GM12878 (cell line): ENCODE measurements around the gene ACSS1. TPM values are rescaled to one million over a fixed set of nuclear protein-coding genes. Genes with fewer than 3 reads are reported as not detected.

Experiments used
- ATAC-seq: fragments of 200-7000 bp; cut with Tn5 transposase; 3 replicates; pipeline ENCODE4 v1.9.1; 2020; ENCODE audit warnings: mild to moderate bottlenecking, moderate library complexity
- BruUV-seq: library from RNA; stranded (reverse); fragments of 400-500 nt; replicated peaks from 2 replicates; lab custom pipeline; 2021; lab: Mats Ljungman, UMichigan
- CTCF ChIA-PET: fragments of 300-600 bp; sonication (Branson Sonifier 250); formaldehyde crosslinking; extraction: SDS; loops from one replicate; lab custom pipeline; 2021; ENCODE audit warnings: inconsistent platforms; lab: Yijun Ruan, JAX
- POLR2A ChIA-PET: fragments of 350-600 bp; formaldehyde crosslinking; extraction: SDS; loops from one replicate; lab custom pipeline; 2021; ENCODE audit warnings: inconsistent platforms; lab: Charles Lee
- RAD21 ChIA-PET: fragments of 300-600 bp; sonication (Branson Sonifier 250); formaldehyde crosslinking; loops from one replicate; lab custom pipeline; 2023; ENCODE audit warnings: antibody characterized with exemption; ENCODE audit not compliant: unreplicated experiment; lab: Charles Lee
- SMC1A ChIA-PET: fragments of 300-600 bp; sonication (Branson Sonifier 250); formaldehyde crosslinking; loops from one replicate; lab custom pipeline; 2023; ENCODE audit not compliant: unreplicated experiment, uncharacterized antibody; lab: Charles Lee
- DNase-seq: peaks from one replicate; pipeline ENCODE4 v3.0.0-alpha.2; 2011; ENCODE audit warnings: low read depth, low spot score
- FAIRE-seq: peaks from 3 replicates; lab custom pipeline; 2011; peaks lifted over from hg19 to GRCh38; lab: Jason Lieb, UNC
- H2AFZ ChIP-seq: 2 replicates; pipeline ENCODE4 v1.6.0; 2011; ENCODE audit warnings: low read depth, low read length, control low read depth; ENCODE audit not compliant: control insufficient read depth
- H3K27ac ChIP-seq: 2 replicates; pipeline ENCODE4 v1.5.1; 2011; ENCODE audit warnings: control low read depth; ENCODE audit not compliant: control insufficient read depth, insufficient read depth
- H3K27me3 ChIP-seq, 2 experiments: replicated peaks in 1 of 2; 2 replicates each; pipeline versions ENCODE4 v1.6.0 to v1.6.1; 2011; ENCODE audit warnings: low read length in 1 of 2; ENCODE audit not compliant: control insufficient read depth in 2 of 2, insufficient read depth in 2 of 2
- H3K36me3 ChIP-seq, 2 experiments: 2 replicates each; pipeline ENCODE4 v1.5.1; 2011; ENCODE audit warnings: low read length in 1 of 2; ENCODE audit not compliant: control insufficient read depth in 2 of 2, insufficient read depth in 2 of 2
- H3K4me1 ChIP-seq: 2 replicates; pipeline ENCODE4 v1.6.1; 2011; ENCODE audit warnings: mild to moderate bottlenecking, low read length, moderate library complexity, mixed read lengths; ENCODE audit not compliant: control insufficient read depth, insufficient read depth
- H3K4me2 ChIP-seq: 2 replicates; pipeline ENCODE4 v1.6.0; 2011; ENCODE audit warnings: control low read depth; ENCODE audit not compliant: control insufficient read depth, insufficient read depth
- H3K4me3 ChIP-seq: fragments of 200-600 bp; sonication (generic); 2 replicates; pipeline ENCODE4 v1.5.1; 2016
- H3K79me2 ChIP-seq: 2 replicates; pipeline ENCODE4 v1.6.0; 2011; ENCODE audit warnings: low read length; ENCODE audit not compliant: control insufficient read depth, insufficient read depth
- H3K9ac ChIP-seq: 2 replicates; pipeline ENCODE4 v1.8.0; 2011; ENCODE audit warnings: low read length, control low read depth, mixed read lengths; ENCODE audit not compliant: control insufficient read depth, insufficient read depth
- H3K9me3 ChIP-seq: replicated peaks from 3 replicates; pipeline ENCODE4 v1.5.1; 2011; ENCODE audit warnings: mild to moderate bottlenecking, low read length; ENCODE audit not compliant: control insufficient read depth, insufficient read depth
- H4K20me1 ChIP-seq: 2 replicates; pipeline ENCODE4 v1.6.0; 2011; ENCODE audit not compliant: control insufficient read depth, insufficient read depth
- ASH2L ChIP-seq: fragments of 300-600, 200-600 bp; sonication (generic); IDR thresholded peaks from 2 replicates; pipeline ENCODE4 v1.6.1; 2017; ENCODE audit warnings: low read depth, mild to moderate bottlenecking, borderline replicate concordance
- CHD1 ChIP-seq: IDR thresholded peaks from 2 replicates; pipeline ENCODE4 v1.6.1; 2012; ENCODE audit warnings: low read depth, low read length, improper control_type of control experiment
- IKZF1 ChIP-seq: fragments of 450-650 bp; conservative IDR thresholded peaks from 2 replicates; pipeline ENCODE4 v1.6.1; 2017; ENCODE audit warnings: antibody characterized with exemption, mild to moderate bottlenecking
- KLF5 ChIP-seq: fragments of 450-650 bp; IDR thresholded peaks from 2 replicates; pipeline ENCODE4 v1.6.1; 2014; ENCODE audit warnings: mild to moderate bottlenecking; ENCODE audit not compliant: partially characterized antibody
- PAX5 ChIP-seq: IDR thresholded peaks from 2 replicates; pipeline ENCODE4 v1.6.1; 2011; ENCODE audit warnings: low read depth, low read length, borderline replicate concordance
- RAD51 ChIP-seq: fragments of 450-650 bp; IDR thresholded peaks from 2 replicates; pipeline ENCODE4 v1.6.1; 2016; ENCODE audit warnings: moderate library complexity, mild to moderate bottlenecking, inconsistent platforms
- RB1 ChIP-seq: fragments of 450-650 bp; formaldehyde crosslinking; IDR thresholded peaks from 2 replicates; pipeline ENCODE4 v1.6.1; 2017; ENCODE audit warnings: mild to moderate bottlenecking, borderline replicate concordance
- SIX5 ChIP-seq: IDR thresholded peaks from 2 replicates; pipeline ENCODE4 v1.6.1; 2011; ENCODE audit warnings: mild to moderate bottlenecking, low read depth, low read length, moderate library complexity; ENCODE audit not compliant: severe bottlenecking
- SMAD1 ChIP-seq: fragments of 450-650 bp; IDR thresholded peaks from 2 replicates; pipeline ENCODE4 v1.6.1; 2018; ENCODE audit warnings: mild to moderate bottlenecking, low read depth; ENCODE audit not compliant: partially characterized antibody
- SMARCA5 ChIP-seq: fragments of 450-650 bp; IDR thresholded peaks from 2 replicates; pipeline ENCODE4 v1.6.1; 2017; ENCODE audit warnings: mild to moderate bottlenecking
- TBL1XR1 ChIP-seq: IDR thresholded peaks from 2 replicates; pipeline ENCODE4 v1.6.1; 2012; ENCODE audit warnings: low read depth, low read length, improper control_type of control experiment
- WRNIP1 ChIP-seq: IDR thresholded peaks from 2 replicates; pipeline ENCODE4 v1.6.1; 2011; ENCODE audit warnings: low read depth, low read length, improper control_type of control experiment, borderline replicate concordance
- ZNF24 ChIP-seq: fragments of 450-650 bp; IDR thresholded peaks from 2 replicates; pipeline ENCODE4 v1.6.1; 2017; ENCODE audit warnings: antibody characterized with exemption, mild to moderate bottlenecking
- ZSCAN29 ChIP-seq: fragments of 450-650 bp; IDR thresholded peaks from 2 replicates; pipeline ENCODE4 v1.6.1; 2017; ENCODE audit warnings: mild to moderate bottlenecking, moderate library complexity
- WGBS: methylation state at CpG from one replicate; pipeline ENCODE4 v1.1.6; 2016; ENCODE audit warnings: low lambda C conversion rate; ENCODE audit not compliant: insufficient replicate concordance, insufficient coverage; ENCODE audit errors: missing lambda C conversion rate; 5-methylcytosine and 5-hydroxymethylcytosine counted together
- in situ Hi-C: fragments of 300-500 bp; cut with MboI; formaldehyde crosslinking; loops from 9 replicates; pipeline ENCODE4 v1.14.3; 2018; ENCODE audit warnings: mixed read lengths
- intact Hi-C: fragments of 100-400 bp; cut with micrococcal nuclease; formaldehyde crosslinking; loops from one replicate; pipeline ENCODE4 v1.14.2; 2022; ENCODE audit not compliant: unreplicated experiment
- polyA plus RNA-seq, 11 experiments: library from polyadenylated mRNA; depleted of rRNA in 4 of 11; unstranded in 6 of 11; stranded (reverse) in 5 of 11; fragments of >200 nt; fragmentation: Nextera tagmentation in 4 of 11; fragmentation: Illumina TruSeq in 1 of 11; extraction: Ambion mirVana in 4 of 11; extraction: Trizol in 1 of 11; gene quantifications; 1 replicate in 1 of 11; 2 replicates in 10 of 11; pipeline versions ENCODE4 v1.2.1 to v1.2.3, GENCODE V29; 2011 to 2016; ENCODE audit warnings: inconsistent platforms in 2 of 11, missing spikeins in 2 of 11, low read depth in 1 of 11
- total RNA-seq, 4 experiments: library from RNA; depleted of rRNA in 3 of 4; stranded (reverse); fragments of >200 nt in 3 of 4; fragmentation: Illumina TruSeq in 1 of 4; extraction: Trizol in 1 of 4; gene quantifications; 2 replicates each; pipeline versions ENCODE4 v1.2.1 to v1.2.3, GENCODE V29; 2013 to 2021
- TF ChIP-seq, protein P1 (sequence below): IDR thresholded peaks from 2 replicates; pipeline ENCODE4 v1.6.1; 2011; ENCODE audit warnings: mild to moderate bottlenecking, low read depth, low read length, moderate library complexity; ENCODE audit not compliant: insufficient replicate concordance
- TF ChIP-seq, protein P2 (sequence below): IDR thresholded peaks from 2 replicates; pipeline ENCODE4 v1.6.1; 2012; ENCODE audit warnings: low read depth, low read length, improper control_type of control experiment

ACSS1 gene
- total and polyA plus RNA-seq, 10 of the 15 experiments (the other 5 are each of a cell fraction or from before 2014, with no cell fraction given): 1.3 to 44.9 (median 31.1) TPM

DNA sequence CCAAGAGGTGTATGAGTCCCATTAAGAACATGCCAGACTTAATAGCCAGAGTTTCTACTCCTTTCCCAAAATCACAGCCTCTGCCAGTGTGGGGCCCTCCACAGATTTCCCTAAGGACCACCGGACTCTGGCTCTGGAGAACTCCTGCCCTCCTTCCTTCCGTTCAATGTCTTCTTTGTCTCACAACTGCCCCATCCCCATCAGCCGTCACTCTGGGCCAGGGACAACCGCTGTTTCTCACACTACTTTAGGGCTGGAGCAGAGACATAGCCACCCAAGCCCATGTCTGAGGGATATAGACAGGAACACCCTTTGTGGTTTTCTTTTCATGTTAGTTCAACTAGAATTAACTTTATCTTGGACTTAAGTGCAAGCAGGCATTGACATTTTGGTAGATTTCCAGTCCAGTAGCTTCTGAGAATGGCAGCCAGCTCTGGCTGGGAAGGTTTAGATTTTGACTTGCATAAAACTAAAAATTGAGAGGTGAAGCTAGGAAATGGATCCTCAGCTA lies 6.7 kb upstream of the ACSS1 start:
- in situ Hi-C loops: loop anchor here (5.0 to 25.0 kb wide), 3 partner anchors 72 to 1702 kb away; partner anchors contain the start of genes APMAP, GZF1 and NXT1
- no peak overlapping the region for H3K4me3 ChIP-seq
- ChIA-PET POLR2A (interaction anchor here (1.1 kb wide), 2 partner anchors 71 to 76 kb away, joined by 3 read pairs; no protein-coding TSS in a partner anchor), CTCF (interaction anchor here (1.0 to 12.6 kb wide), 12 partner anchors 9 to 901 kb away, joined by 3 to 244 read pairs (median 5); partner anchors contain the start of gene APMAP), RAD21 (interaction anchor here (1.1 to 9.2 kb wide), 7 partner anchors 10 to 114 kb away, joined by 3 to 87 read pairs (median 5); partner anchors contain the start of gene APMAP), SMC1A (interaction anchor here (1.1 to 6.4 kb wide), 9 partner anchors 10 to 335 kb away, joined by 3 to 116 read pairs (median 5); partner anchors contain the start of gene APMAP)
- DNase-seq: no peak
- TF ChIP-seq, protein P1, sequence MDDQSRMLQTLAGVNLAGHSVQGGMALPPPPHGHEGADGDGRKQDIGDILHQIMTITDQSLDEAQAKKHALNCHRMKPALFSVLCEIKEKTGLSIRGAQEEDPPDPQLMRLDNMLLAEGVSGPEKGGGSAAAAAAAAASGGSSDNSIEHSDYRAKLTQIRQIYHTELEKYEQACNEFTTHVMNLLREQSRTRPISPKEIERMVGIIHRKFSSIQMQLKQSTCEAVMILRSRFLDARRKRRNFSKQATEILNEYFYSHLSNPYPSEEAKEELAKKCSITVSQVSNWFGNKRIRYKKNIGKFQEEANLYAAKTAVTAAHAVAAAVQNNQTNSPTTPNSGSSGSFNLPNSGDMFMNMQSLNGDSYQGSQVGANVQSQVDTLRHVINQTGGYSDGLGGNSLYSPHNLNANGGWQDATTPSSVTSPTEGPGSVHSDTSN: no peak
- TF ChIP-seq ZSCAN29 (no peak), SMARCA5 (no peak)
- H3K36me3 ChIP-seq: no peaks in the 10 kb centered on the region
- WGBS: 71% methylated on average over 4 of the region's 4 CpGs
- FAIRE-seq: no peak
- no peaks in the 10 kb centered on the region for H3K9me3 ChIP-seq
- no TSS peak for BruUV-seq
- H3K4me1 ChIP-seq: no peaks in the 10 kb centered on the region
- H3K9ac ChIP-seq: no peak overlapping the region
- no peak overlapping the region for H3K27ac ChIP-seq
- H3K27me3 ChIP-seq: peaks cover 0 to 4% of the 10 kb centered on the region in 2 experiments; a peak in 2 of 4 replicates
- H3K4me2 ChIP-seq: no peak overlapping the region
- H3K79me2 ChIP-seq: no peaks in the 10 kb centered on the region
- no peak overlapping the region for H2AFZ ChIP-seq
- no peaks in the 10 kb centered on the region for H4K20me1 ChIP-seq
- intact Hi-C loops: loop anchor here (1.0 to 5.0 kb wide), 2 partner anchors 69 to 333 kb away; no protein-coding TSS in a partner anchor
- no peak for ATAC-seq

DNA sequence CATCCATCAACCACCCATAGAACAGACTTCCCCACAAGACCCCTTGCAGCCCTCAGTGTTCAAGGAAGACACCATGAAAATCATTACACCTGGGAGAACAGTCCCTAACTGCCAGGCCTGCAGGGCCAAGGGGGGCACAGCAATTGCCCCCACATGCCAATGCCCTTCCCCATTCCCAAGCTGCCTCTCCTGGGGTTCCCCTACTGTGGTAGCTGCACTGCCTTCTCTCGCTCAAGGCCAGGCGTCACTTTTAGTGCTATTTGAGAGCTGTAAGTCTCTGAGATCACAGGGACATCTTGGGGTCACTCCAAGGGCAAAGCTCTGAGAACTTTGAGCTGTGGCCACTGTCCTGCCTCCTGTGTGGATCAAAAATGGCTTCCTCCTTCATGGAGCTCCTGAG lies 6.0 kb upstream of the ACSS1 start:
- RAD21 ChIA-PET: interaction anchor here (2.3 to 9.2 kb wide), 3 partner anchors 10 to 69 kb away, joined by 6 to 87 read pairs (median 14); partner anchors contain the start of gene APMAP
- FAIRE-seq (no peak), DNase-seq (no peak), ATAC-seq (no peak)
- Histone ChIP-seq H4K20me1 (no peaks in the 10 kb centered on the region), H3K27me3 (peaks cover 0 to 4% of the 10 kb centered on the region in 2 experiments; a peak in 2 of 4 replicates), H3K9me3 (no peaks in the 10 kb centered on the region), H3K9ac (no peak overlapping the region), H2AFZ (no peak overlapping the region), H3K4me2 (no peak overlapping the region), H3K4me3 (no peak overlapping the region), H3K27ac (no peak overlapping the region), H3K4me1 (peaks cover 4% of the 10 kb centered on the region; the same call in 1 of the 2 replicates), H3K79me2 (no peaks in the 10 kb centered on the region), H3K36me3 (no peaks in the 10 kb centered on the region)
- CTCF ChIA-PET: interaction anchor here (0.8 to 12.6 kb wide), 7 partner anchors 9 to 335 kb away, joined by 3 to 244 read pairs (median 7); partner anchors contain the start of gene APMAP
- SMC1A ChIA-PET: interaction anchor here (0.9 to 6.4 kb wide), 7 partner anchors 9 to 335 kb away, joined by 3 to 116 read pairs (median 3); partner anchors contain the start of gene APMAP
- in situ Hi-C loops: loop anchor here (5.0 to 25.0 kb wide), 3 partner anchors 72 to 1702 kb away; partner anchors contain the start of genes APMAP, GZF1 and NXT1
- intact Hi-C loops: no loop called here
- BruUV-seq: no TSS peak
- POLR2A ChIA-PET: interaction anchor here (1.1 kb wide), 1 partner anchor 70 kb away, joined by 3 read pairs; no protein-coding TSS in a partner anchor
- TF ChIP-seq ASH2L (no peak), TBL1XR1 (no peak), SMAD1 (no peak), CHD1 (no peak), SIX5 (no peak), WRNIP1 (no peak), KLF5 (no peak), IKZF1 (no peak), RAD51 (no peak), ZNF24 (no peak), RB1 (no peak), PAX5 (no peak)
- TF ChIP-seq, protein P2, sequence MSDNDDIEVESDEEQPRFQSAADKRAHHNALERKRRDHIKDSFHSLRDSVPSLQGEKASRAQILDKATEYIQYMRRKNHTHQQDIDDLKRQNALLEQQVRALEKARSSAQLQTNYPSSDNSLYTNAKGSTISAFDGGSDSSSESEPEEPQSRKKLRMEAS: no peak
- 87% methylated on average over 2 of the region's 2 CpGs for WGBS
